NCI-H82 treated with DMSO at 0.1 percent for 48 hours (cell line): ENCODE results near the gene TSSK3.
"Not testable (repeated sequence)": the region's sequence is repeated elsewhere in the genome, so short reads cannot be mapped to it uniquely, and the experiment has no call there.

Experiments
- DNase-seq: peaks from one replicate; lab custom pipeline; 2025; ENCODE audit not compliant: unreplicated experiment; lab: John Stamatoyannopoulos, UW

TSSK3 gene

DNA sequence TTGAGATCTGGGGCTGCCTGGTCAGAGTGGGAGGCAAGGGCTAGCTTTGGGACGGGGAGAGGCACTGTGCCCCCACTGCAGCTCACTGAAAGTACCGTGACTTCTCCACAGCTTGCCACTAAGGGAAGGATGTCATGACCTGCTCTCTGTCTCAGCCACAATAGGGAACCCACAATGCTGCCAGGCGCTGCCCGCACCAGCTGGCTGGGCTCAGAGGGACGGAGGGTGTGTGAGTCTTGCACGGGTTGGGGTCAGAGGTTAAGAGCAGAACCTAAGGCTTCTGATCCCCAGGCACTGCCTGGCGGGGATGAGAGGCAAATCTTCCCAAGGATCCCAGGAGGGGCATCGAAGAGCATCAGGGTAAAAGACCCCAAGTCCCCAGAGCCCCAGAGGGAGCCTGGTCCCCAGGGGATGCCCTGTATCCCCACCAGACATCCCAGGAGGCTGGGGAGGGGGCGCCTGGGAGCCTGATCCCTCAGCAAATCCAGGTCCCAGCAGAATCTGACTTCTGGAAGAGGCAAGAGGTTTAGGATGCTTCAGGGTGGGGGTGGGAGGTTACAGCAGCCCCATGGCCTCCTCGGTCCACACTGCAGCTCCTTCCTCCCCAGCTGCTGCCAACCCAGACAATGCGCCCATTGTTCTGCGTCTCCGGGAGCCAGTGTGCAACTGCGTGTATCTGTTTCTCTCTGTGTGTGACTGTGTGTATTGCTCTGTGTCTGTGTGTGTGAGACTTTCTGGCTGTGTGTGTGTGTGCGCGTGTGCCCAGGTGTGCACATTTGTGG, 24.3 kb upstream of the TSSK3 start:
- DNase-seq, result no peak

DNA sequence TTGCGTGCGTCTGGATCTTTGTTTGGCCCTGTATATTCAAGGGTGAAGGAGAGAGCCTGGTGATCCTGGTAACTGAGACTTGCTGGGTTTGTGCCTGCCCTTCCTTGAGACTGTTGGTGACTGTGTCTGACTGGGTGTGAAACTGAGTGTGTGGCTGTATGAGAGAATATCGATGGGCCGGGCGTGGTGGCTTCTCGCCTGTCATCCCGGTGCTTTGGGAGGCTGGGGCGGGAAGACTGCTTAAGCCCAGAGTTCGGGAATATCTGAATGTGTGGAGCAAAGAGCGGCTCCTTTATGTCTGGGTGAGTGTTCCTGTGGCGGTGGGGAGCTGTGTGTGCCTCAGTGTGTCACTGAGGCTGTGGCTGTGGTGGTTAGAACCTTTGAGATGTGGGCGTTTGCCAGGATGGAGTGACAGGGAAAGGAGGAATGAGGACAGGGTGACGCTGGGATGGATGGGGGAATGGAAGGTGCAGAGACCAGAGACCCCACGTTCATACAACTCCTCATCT, 23.6 kb upstream of the TSSK3 start:
- no peak for DNase-seq

DNA sequence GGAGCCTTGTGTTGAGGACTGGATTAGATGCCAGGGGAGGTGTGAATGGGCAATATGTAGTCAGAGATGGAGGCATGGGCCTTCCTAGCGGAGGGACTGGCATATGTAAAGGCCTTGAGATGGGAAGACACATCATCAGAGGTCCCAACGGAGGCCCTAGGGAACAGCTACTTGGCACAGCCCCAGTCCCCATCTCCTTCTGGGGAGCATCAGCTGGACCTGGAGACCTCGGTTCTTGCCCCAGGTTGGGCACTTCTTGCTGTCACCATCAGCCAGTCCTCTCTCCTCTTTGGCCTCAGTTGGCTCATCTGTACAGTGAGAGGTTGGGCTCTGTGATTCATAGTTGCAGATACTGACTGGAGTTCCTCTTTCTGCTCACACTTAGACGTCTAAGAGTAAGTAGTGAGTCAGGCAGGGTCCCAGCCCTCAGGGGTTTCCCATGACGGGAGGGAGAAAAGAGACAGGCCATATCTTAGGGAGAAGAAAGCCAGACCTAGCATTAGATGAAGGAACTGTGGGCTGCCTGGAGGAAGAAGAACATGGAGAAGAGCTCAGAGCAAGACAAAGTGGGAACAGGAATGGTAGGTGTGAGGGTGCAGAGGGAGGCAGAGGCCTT, 22.9 kb upstream of the TSSK3 start:
- DNase-seq, result no peak

DNA sequence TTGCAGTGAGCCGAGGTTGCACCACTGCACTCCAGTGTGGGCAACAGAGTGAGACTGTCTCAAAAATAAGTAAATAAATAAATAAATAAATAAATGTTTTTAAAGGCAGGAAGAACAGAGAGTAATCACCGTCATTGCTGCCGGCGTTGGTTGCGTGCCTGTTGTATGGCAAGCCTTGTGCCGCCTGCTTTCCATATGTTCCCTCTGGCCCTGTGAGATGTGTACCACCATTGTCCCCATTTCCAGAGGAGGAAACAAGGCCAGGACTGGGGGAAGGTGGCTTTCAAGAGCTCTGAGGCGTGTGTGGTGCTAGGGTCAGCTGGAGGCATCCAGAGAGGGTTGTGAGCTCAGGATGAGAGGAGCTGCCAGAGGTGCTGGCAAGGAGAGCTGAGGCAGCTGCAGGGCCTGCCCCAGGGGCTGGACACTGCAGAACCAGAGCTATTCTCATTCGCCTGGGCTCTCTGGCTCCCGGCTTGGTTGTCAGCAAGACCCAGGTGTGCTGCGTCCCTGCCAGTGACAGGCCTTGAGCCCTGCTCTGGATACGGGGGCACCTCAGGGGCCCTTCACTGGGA, 21.1 kb upstream of the TSSK3 start:
- no peak for DNase-seq

DNA sequence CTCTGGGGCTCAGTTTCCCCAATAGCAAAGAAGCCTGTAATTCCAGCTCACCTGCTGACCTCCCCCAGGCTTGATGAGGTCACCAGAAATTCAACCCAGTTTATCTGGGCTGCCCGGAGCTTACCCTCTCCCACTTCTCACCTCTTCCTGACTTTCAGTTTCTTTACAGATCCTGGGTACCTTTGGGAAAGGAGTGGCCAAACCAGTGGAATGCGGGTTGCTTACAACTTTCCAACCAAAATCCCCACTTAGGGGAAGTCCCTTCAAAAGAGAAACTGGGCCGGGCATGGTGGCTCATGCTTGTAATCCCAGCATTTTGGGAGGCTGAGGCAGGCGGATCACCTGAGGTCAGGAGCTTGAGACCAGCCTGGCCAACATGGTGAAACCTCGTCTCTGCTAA, 20.4 kb upstream of the TSSK3 start:
- DNase-seq, result no peak

DNA sequence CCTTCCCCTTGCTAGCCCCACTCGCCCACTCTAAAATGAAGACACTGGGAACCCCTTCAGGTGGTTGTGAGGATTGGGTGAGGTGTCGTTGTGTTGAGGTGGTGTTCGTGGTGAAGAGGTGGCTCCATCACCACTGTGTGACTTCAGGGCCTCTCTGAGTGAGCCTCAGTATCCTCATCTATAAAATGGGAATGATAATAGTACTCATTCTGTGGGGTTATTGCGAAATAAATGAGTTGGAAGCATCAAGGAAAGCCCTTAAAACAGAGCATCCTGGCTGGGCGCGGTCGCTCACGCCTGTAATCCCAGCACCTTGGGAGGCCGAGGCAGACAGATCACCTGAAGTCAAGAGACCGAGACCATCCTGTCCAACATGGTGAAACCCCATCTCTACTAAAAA, 19.6 kb upstream of the TSSK3 start:
- no peak for DNase-seq

DNA sequence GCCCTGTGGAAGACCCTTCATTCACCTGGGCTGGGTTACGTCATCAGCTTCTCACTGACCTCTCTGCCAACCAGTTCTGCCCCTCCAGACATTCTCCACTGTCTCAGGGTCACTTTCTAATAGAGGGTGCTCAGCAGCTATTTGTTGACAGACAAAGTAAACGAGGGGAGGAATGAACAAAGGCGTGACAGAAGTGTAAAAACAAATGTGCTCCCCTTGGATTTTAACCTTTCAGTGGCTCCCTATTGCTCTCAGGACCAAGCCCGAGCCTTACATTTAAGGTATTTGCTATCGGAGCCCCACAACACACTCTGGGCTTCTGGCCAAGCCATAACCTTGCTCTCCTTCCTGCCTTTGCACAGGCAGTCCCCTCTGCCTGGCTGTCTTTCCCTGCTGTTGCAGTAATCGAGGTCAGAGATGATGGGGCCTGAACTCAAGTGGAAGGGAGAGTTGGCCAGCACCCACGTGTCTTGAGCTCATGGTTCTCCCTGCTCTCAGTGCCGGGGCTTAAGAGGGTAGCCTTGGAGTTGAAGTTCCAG, 17.0 kb upstream of the TSSK3 start:
- DNase-seq, result no peak

DNA sequence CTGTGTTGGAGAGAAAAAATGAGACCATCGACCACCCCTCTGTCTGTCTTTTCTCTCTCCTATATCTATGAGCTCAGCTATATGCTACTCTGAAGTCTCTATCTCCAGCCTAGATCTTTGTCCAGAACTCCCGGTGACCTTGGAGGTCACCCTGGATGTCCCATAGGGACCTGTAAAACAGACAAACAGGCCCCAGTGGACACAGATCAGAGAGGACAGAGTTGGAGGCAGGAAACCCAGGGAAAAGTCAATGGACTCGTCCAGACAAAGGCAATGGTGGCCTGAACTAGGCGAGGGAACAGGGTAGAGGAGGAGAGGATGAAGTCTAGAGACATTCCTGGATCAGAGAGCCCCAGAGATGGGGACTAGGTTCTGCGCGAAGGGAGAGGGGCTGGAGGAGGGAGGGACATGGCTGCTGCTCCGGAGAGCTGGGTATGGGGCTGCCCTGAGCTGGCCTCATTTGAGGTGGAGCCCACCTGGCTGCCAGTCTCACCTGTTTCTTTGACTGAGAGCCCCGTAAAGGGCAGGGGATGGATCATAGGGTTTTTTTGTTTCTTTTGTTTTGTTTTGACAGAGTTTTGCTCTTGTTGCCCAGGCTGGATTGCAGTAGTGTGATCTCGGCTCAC, 15.7 kb upstream of the TSSK3 start:
- no peak for DNase-seq

DNA sequence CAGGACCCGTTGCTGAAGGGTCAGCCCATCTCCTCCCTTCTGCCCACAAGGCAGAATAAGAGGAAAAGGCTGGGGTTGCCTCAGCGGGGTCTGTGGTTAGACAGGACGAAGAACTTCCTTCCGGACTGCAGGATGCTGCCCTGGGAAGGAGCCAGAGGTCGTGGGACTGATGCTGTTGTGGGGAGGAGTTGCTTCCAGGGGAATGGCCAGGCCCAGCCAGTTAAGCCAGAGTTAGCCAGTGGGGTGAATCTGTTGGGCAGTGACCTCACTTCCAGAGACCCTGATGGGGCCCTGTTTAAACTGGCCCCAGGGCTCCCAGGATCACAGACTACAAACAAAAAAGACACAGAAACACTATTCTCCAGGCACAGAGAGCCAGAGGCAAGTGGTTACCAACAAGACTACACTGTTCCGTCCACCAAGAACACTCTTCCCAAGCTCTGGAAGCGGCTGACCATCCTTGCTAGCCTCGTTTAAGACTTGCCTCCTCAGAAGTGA, 13.1 kb upstream of the TSSK3 start:
- DNase-seq, result no peak

DNA sequence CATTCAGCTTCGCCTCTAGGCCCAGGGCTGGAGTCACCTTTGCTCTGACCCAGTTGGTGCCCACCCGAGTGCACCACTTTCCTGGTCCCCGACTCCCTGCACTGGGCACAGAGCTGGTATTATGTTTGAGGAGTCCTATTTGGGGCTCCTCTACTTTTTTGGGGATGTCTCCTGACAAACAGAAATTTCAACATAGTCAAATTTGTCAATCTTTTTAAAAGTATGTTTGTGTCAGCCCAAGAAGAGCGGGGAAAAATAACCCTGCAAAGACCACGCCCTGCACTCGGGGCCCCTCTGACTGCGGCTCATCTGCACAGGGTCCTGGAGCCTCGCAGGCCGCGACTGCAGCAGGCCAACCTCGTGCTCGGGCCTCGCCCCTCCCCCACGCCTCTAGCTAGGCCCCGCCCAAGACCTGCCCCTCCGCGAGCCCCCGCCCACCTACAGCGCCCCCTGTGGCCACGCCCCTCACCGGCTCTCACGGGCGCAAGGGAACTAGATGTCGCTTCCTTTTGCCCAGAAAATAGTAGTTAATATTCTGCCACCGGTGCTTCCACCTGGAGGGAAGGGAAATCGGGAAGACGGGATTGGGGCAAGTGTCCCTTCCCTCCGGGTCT, 11.4 kb upstream of the TSSK3 start:
- DNase-seq, result peak; percentile 80

DNA sequence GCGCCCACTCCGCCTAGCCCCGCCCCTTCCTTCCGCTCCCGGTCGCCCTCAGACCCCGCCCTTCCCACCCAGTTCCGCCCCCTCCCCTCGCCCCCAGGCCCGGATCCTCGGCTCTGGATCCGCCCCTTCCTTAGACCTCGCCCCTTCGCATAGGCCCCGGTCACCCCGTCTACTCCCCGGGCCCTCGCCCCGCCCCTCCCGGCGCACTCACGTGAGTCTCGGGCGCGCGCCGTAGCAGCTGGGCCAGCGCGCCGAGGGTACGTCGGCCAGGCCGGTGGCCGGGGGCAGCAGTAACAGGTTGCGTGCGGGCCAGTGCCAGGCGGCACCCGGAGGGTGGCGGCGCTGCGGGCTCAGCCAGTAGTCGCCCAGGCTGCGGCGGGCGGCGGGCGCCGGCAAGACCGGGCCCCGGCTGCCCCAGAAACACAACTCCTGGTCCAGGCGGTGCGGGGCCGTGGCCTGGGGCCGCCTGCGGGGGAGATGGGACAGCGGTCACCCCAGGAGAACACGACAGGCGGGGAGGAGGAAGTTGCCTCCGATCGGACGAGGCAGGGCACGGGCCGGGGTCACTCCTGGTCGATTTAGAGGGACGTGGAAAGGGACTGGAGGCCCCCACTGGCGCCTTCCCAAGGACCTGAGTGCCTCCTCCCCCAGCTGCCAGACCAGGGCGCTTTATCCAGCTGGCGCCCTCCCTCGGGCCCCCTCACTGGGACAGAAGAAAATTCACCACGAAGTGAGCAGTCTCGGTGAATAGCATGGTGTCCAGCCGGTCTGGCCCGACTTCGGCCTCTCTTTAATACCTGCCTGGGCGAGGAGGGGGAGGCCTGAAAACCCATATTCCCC, 10.7 kb upstream of the TSSK3 start:
- peak; percentile 92 for DNase-seq

DNA sequence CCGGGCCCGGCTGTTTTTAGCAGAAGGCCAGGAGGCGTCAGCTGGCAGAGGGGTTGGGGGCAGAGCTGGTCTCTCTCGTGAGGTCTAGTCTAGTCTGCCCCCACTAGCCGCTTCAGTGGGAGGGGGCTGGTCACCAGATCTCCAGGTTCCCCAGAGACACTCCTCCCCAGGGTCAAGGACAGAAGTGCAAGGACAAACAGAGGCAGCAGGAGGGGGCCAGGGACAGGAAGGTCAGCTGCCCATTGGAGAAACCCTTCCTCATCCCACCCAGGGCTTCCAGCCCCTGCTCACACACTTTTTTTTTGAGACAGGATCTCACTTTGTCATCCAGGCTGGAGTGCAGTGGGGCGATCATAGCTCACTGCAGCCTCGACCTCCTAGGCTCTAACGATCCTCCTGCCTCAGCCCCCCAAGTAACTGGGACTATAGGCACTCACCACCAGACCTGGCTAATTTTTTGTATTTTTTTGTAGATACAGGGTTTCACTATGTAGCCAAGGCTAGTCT, 10.0 kb upstream of the TSSK3 start:
- DNase-seq, result no peak

DNA sequence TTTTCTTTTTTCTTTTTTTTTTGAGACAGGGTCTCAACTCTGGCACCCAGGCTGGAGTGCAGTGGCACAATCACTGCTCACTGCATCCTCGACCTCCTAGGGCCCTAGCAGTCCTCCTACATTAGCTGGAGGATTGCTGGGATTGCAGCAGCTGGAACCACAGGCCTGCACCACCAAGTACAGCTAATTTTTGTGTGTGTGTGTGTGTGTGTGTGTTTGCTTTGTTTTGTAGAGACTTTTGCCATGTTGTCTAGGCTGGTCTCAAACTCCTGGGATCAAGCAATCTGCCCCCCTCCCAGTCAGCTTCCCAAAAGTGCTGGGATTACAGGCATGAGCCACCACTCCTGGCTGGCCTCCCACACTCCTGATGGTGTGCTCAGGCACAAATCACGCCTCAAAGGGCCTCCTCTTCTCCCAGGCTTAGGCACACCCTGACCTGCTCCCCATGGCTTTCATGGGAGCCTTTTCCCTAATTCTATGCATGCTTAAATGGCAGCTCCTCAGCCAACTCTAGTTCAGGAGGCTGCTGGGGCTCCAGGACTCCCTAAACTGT, 9.4 kb upstream of the TSSK3 start:
- DNase-seq, result no peak

DNA sequence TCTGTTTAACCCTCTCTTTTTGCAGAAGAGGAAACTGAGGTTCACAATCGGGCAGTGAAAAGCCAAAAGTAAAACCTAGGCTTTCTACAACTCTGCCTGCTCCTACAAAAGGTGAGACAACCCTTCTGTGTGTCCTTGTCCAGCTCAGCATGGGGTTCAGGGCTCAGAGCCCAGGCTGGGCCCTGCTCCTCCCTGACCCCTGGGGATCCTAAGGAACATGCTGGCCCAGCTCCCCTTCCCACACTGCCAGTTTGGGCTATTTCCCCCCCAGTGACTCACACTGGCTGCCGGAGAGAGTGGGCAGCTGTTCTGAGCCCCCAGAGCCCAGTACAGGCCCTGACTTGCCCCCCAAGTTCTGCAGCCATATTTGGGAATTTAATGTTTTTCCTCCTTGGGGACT, 8.9 kb upstream of the TSSK3 start:
- DNase-seq, result no peak

DNA sequence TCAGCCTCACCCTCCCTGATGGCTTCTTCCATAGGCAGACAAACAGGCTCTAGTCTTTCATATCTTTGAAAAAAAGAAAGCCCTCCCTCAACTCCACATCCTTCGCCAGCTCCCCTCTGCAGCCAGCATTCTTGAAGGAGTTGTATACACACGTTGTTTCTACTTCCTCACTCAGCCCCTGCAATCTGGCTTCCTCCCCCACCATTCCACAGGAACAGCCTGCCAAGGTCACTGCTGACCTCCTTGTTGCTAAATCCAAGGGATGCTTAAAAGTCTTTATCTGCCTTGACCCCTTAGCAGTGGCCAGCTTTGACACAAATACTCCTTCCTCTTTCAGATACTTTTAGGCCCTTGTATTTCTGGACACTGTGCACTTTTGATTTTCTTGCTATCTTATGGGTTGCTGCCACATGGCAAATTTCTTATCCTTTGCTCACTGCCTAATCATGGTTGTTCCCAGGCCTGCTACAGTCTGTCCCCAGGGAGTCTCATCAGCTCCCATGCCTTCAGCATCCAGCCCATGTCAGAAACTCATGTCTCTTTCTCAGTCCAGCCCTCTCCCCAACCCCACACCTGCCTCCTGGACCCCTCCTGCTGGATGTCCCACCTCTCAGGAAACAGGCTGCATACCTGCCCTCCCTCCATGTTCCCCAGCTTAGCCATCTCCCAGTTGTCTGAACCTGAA, 8.3 kb upstream of the TSSK3 start:
- no peak for DNase-seq

DNA sequence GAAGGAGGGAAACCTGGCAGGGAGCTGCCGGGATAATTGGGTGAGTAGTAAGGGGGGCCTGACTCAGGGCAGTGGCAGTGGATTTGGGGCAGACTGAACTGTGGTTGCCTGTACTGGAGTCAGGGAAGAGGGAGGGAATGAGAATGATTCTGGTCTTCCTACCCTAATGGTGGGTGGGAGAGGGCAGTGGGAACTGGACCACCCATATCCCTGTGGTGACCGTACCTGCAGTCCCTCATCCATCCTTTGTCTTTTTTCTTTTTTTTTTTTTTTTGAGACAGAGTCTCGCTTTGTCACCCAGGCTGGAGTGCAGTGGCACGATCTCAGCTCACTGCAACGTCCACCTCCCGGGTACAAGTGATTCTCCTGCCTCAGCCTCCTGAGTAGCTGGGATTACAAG, 6.6 kb upstream of the TSSK3 start:
- DNase-seq, result not testable (repeated sequence)

DNA sequence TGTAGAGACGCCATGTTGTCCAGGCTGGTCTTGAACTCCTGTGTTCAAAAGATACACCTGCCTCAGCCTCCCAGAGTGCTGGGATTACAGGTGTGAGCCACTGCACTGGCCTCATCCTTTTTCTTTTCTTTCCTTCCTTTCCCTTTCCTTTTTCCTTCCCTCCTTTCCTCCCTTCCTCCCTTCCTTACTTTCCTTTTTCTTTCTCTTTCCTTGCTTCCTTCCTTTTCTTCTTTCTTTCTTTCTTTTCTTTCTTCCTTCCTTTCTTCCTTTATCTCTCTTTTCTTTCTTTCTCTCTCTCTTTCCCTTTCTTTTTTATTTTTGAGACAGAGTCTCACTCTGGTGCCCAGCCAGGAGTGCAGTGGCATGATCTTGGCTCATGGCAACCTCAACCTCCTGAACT, 5.9 kb upstream of the TSSK3 start:
- DNase-seq, result no peak

DNA sequence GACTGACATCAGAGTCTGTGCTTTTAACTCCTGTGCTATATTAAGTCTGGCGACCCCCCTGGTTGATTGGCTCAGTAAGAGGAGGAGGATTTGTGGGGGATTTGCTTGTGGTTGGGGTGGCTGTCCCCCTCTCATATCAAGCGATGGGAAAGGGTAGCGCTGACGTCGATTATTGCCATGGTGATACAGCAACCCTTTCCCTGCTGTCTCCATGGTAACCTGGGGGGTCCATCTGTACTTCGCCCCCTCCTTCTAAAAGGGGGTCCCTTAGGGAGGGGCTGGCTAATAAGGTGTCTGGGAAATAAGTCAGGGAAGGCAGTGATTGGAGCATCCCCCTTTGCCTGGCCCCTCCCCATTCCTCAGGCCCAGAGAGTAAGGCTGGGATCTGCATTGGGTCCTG, 4.7 kb upstream of the TSSK3 start:
- DNase-seq, result no peak

DNA sequence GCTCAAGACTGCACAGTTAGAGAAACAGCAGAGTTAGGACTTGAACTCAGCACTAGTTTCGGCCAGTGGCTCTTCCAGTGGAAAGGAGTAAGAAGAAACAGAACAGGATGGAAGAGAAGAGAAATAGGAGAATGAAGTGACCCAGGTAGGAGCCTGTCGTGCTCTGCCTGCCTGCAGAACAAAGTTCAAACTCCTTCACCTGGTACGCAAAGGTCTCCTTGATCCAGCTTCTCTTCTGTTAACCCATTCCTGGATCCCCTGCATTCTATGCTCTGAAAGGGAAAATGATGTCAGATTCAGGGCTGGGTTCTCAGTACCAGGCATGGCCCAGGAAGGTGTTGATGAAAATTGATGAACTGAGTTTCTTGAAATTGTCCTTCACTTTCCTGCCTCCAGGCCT, 3.9 kb upstream of the TSSK3 start:
- DNase-seq, result no peak
